ENCODE data around the gene UBA3. TPM values are rescaled to one million over a fixed set of nuclear protein-coding genes. Genes with fewer than 3 reads are reported as not detected.

Gene UBA3
- total and polyA plus RNA-seq, 2 donors (not counting 3 experiments of a cell fraction or from before 2014, with no cell fraction given): 39.4 to 84.6 TPM

DNA sequence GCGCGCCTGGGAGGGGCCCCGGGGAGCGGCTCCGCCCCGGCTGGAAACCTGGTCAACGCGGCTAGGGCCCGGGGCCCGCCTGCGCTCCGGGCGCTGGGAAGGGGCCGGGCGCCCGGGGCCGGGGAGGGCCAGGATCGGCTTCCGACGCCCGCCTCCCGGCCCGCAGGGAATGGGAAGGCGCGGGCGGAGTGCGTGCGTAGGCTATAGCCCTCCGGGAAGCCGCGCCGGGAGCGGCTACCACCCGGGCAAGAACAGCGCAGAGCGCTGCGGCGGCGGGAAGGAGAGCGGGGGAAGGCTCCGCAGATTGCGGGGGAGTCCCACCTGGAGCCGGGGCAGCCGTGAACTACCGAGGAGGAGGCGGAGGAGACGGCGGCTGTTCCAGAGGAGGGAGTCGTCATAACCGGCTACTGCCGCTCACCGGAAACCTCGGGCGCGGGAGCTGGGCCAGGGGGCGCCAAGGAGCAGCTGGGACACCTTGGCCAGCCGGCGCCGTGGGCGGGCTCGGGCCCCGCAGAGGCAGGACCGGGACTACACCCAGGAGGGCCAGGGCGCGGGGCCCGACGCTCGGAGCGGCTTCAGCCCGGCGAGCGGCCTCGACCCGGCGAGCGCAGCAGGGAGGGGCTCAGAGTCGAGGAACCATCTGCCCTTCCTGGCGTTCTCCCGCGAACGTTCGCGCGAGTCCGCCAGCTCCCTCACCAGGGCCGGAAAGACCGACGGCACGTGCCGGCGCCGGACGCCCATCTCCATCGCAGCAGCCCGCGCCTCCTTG, 66.7 kb downstream of the UBA3 start, which contains the start of gene EOGT:
Gene EOGT (minus strand): TSS at position 432 of the 769 bp plus-strand sequence. CDS start 3,838 bp downstream, outside the sequence.
- Histone ChIP-seq H3K36me3 (ENCODE audit: control insufficient read depth in 2 of 2, extremely low read depth in 1 of 2, insufficient read depth in 2 of 2, low read length in 2 of 2) (no peaks in the 10 kb centered on the region), H3K4me2 (ENCODE audit: insufficient read depth, low read length) (peak within 1 kb of the TSS; percentile 92), H3K4me3 (replicated peaks in 1 of 3; ENCODE audit: insufficient read depth in 1 of 3, low read depth in 1 of 3, low read length in 3 of 3) (peak within 1 kb of the TSS; percentile 56 to 80 (median 76)), H3K27ac (ENCODE audit: insufficient read depth, low read depth, low read length) (peak within 1 kb of the TSS; percentile 97), H3K9me3 (replicated peaks; ENCODE audit: control insufficient read depth, insufficient read depth, low read length) (no peaks in the 10 kb centered on the region), H3K9me1 (replicated peaks; ENCODE audit: control insufficient read depth, extremely low read depth, insufficient read depth, low read length) (no peaks in the 10 kb centered on the region), H3K79me2 (ENCODE audit: control insufficient read depth, insufficient read depth, low read length) (peaks cover 12% of the 10 kb centered on the region), H3K9ac (replicated peaks; ENCODE audit: extremely low read depth, insufficient read depth, low read length) (peak within 1 kb of the TSS; percentile 98), H3K27me3 (ENCODE audit: control insufficient read depth in 2 of 2, insufficient read depth in 2 of 2, low read length in 2 of 2) (no peaks in the 10 kb centered on the region), H3K4me1 (ENCODE audit: control insufficient read depth, extremely low read depth, insufficient read depth, low read length) (peaks cover 53% of the 10 kb centered on the region), H2AFZ (ENCODE audit: low read depth, low read length) (peak within 1 kb of the TSS; percentile 78), H4K20me1 (replicated peaks; ENCODE audit: control insufficient read depth, extremely low read depth, insufficient read depth, low read length) (no peaks in the 10 kb centered on the region)
- POLR2A ChIA-PET: interaction anchor here (0.7 to 1.9 kb wide), 3 partner anchors 19 to 259 kb away, joined by 4 to 8 read pairs (median 4); partner anchors contain the start of gene UBA3
- CTCF ChIA-PET: interaction anchor here (0.7 to 2.7 kb wide), 8 partner anchors 11 to 224 kb away, joined by 3 to 14 read pairs (median 4); partner anchors contain the start of gene TMF1
- TF ChIP-seq JUN (IDR thresholded peaks at IDR 0.05; ENCODE audit: borderline replicate concordance, insufficient read depth, insufficient read length, low read depth) (no peak), MYC (IDR thresholded peaks at IDR 0.05; ENCODE audit: low read depth, low read length) (peak; percentile 34), GATA2 (IDR thresholded peaks at IDR 0.05; ENCODE audit: insufficient read depth, insufficient read length, low read depth, low read length) (no peak), CTCF (IDR thresholded peaks at IDR 0.05; ENCODE audit: extremely low read depth in 1 of 2, insufficient read depth in 1 of 2, low read depth in 1 of 2, low read length in 2 of 2) (peak; percentile 56 to 77), POLR2AphosphoS5 (IDR thresholded peaks at IDR 0.05; ENCODE audit: insufficient read depth, low read depth, low read length) (peak; percentile 96), FOS (IDR thresholded peaks at IDR 0.05; ENCODE audit: borderline replicate concordance, insufficient read depth, low read length) (no peak), POLR2A (IDR thresholded peaks at IDR 0.05; ENCODE audit: low read depth, low read length) (peak; percentile 94), EZH2 (IDR thresholded peaks at IDR 0.05; ENCODE audit: borderline replicate concordance, low read depth, low read length, severe bottlenecking) (no peak)
- TF ChIP-seq, protein P1, sequence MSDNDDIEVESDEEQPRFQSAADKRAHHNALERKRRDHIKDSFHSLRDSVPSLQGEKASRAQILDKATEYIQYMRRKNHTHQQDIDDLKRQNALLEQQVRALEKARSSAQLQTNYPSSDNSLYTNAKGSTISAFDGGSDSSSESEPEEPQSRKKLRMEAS (IDR thresholded peaks at IDR 0.05; ENCODE audit: insufficient read depth, insufficient read length): peak; percentile 83
- dilution Hi-C loops (cut with MboI; ENCODE audit: extremely low pct_ligation_motif_present, low sequenced_read_pairs) (no loop called here), intact Hi-C loops (cut with micrococcal nuclease) (loop anchor here (1.0 to 2.0 kb wide), 3 partner anchors 20 to 71 kb away; partner anchors contain the start of gene ARL6IP5)
- peak; percentile 93 for DNase-seq (ENCODE audit: low read depth, low spot score)
- peak; percentile 71 for FAIRE-seq
- no TSS peak for BruUV-seq (replicated peaks)

Data from endothelial cell of umbilical vein (primary cell).